HS-5 (cell line): ENCODE measurements around the gene ERCC6L.

ENCODE experiments used
- DNase-seq: peaks from one replicate; pipeline ENCODE4 v3.0.0-alpha.2; 2012; ENCODE audit warnings: low read depth

ERCC6L gene

GRCh38 chrX:72238721-72239475 lies at the start of gene ERCC6L:
ERCC6L (minus strand) TSS chrX:72239027; CDS start chrX:72238911, 116 bp downstream.
- peak; percentile 49 for DNase-seq

- DNase-seq = no peak
Observed at GRCh38 chrX:72282302-72282701, 43.5 kb upstream of the ERCC6L start.

GRCh38 chrX:72280321-72280845 lies 41.6 kb upstream of the ERCC6L start:
- no peak for DNase-seq

GRCh38 chrX:72276478-72276953 lies 37.7 kb upstream of the ERCC6L start:
- DNase-seq = no peak

- no peak for DNase-seq
Observed at GRCh38 chrX:72274526-72274925, 35.7 kb upstream of the ERCC6L start.

- DNase-seq = no peak
Observed at GRCh38 chrX:72273718-72274117, 34.9 kb upstream of the ERCC6L start.

GRCh38 chrX:72272868-72273267 lies 34.0 kb upstream of the ERCC6L start:
- DNase-seq = no peak

GRCh38 chrX:72271812-72272211 lies 33.0 kb upstream of the ERCC6L start:
- no peak for DNase-seq

- DNase-seq = no peak
Observed at GRCh38 chrX:72271091-72271788, 32.4 kb upstream of the ERCC6L start.

GRCh38 chrX:72270316-72270866 lies 31.6 kb upstream of the ERCC6L start:
- no peak for DNase-seq

- no peak for DNase-seq
Observed at GRCh38 chrX:72269671-72270251, 30.9 kb upstream of the ERCC6L start.

GRCh38 chrX:72268597-72269365 lies 30.0 kb upstream of the ERCC6L start:
- DNase-seq = no peak

GRCh38 chrX:72265263-72265662 lies 26.4 kb upstream of the ERCC6L start:
- no peak for DNase-seq

- DNase-seq = no peak
Observed at GRCh38 chrX:72262077-72262476, 23.2 kb upstream of the ERCC6L start.

- DNase-seq = no peak
Observed at GRCh38 chrX:72260448-72260847, 21.6 kb upstream of the ERCC6L start.

- DNase-seq = no peak
Observed at GRCh38 chrX:72258174-72258573, 19.3 kb upstream of the ERCC6L start.

- no peak for DNase-seq
Observed at GRCh38 chrX:72255864-72256263, 17.0 kb upstream of the ERCC6L start.

GRCh38 chrX:72255445-72255844 lies 16.6 kb upstream of the ERCC6L start:
- no peak for DNase-seq

GRCh38 chrX:72254816-72255215 lies 16.0 kb upstream of the ERCC6L start:
- DNase-seq = no peak

GRCh38 chrX:72253686-72254085 lies 14.9 kb upstream of the ERCC6L start:
- DNase-seq = no peak

- DNase-seq = no peak
Observed at GRCh38 chrX:72247206-72247942, 8.5 kb upstream of the ERCC6L start.
